Breast epithelium (tissue), 3 donors: ENCODE measurements around the gene SCAF8.

ENCODE experiments used
- POLR2A ChIP-seq: fragments of 450-650 bp; IDR thresholded peaks from one replicate; pipeline ENCODE4 v1.6.1; 2016; ENCODE audit warnings: antibody characterized with exemption, mild to moderate bottlenecking, moderate library complexity
- POLR2AphosphoS5 ChIP-seq, 3 donors: sonication (generic); formaldehyde crosslinking; IDR thresholded peaks; one replicate each; pipeline ENCODE4 v1.6.1; 2017; ENCODE audit warnings: antibody characterized with exemption in 3 of 3
- TF ChIP-seq, protein P1 (sequence below), 3 donors: fragments of 450-650 bp; IDR thresholded peaks; one replicate each; pipeline ENCODE4 v1.5.1; 2016 to 2017; ENCODE audit warnings: antibody characterized with exemption in 3 of 3, mild to moderate bottlenecking in 3 of 3, moderate library complexity in 3 of 3

DNA sequence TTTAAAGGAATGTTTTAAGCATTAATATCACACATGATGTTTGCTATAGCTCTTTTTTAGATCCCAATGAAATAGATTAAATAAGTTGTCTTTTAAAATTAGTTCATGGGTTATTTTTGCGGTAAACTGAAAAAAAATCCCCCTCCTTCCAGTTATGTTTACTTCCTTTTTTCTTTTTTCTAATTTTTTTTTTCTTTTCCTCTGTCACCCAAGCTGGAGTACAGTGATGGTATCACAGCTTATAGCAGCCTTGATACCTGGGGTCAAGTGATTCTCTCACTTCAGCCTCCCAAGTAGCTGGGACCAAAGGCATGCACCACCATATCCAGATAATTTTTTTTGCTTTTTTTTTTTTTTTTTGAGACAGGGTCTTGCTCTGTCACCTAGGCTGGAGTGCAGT is 17.8 kb upstream of the SCAF8 start:
- TF ChIP-seq, protein P1, sequence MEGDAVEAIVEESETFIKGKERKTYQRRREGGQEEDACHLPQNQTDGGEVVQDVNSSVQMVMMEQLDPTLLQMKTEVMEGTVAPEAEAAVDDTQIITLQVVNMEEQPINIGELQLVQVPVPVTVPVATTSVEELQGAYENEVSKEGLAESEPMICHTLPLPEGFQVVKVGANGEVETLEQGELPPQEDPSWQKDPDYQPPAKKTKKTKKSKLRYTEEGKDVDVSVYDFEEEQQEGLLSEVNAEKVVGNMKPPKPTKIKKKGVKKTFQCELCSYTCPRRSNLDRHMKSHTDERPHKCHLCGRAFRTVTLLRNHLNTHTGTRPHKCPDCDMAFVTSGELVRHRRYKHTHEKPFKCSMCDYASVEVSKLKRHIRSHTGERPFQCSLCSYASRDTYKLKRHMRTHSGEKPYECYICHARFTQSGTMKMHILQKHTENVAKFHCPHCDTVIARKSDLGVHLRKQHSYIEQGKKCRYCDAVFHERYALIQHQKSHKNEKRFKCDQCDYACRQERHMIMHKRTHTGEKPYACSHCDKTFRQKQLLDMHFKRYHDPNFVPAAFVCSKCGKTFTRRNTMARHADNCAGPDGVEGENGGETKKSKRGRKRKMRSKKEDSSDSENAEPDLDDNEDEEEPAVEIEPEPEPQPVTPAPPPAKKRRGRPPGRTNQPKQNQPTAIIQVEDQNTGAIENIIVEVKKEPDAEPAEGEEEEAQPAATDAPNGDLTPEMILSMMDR (IDR thresholded peaks at IDR 0.05), result no peak
- TF ChIP-seq POLR2AphosphoS5 (IDR thresholded peaks at IDR 0.05), result no peak
- no peak for TF ChIP-seq POLR2A
